Fibroblast of lung (primary cell): ENCODE results near the gene CERS2.

Source experiments
- CTCF ChIP-seq, 2 donors: IDR thresholded peaks in 1 of 2; conservative IDR thresholded peaks in 1 of 2; 1 replicate in 1 of 2; 2 replicates in 1 of 2; pipeline ENCODE4 v1.5.1; 2011 to 2012; ENCODE audit warnings: low read length in 2 of 2, control low read depth in 1 of 2, inconsistent platforms in 1 of 2, low read depth in 1 of 2, mild to moderate bottlenecking in 1 of 2
- EZH2 ChIP-seq: IDR thresholded peaks from 2 replicates; pipeline ENCODE4 v1.5.1; 2012; ENCODE audit warnings: low read length, control low read depth, mild to moderate bottlenecking; ENCODE audit errors: missing control alignments

GRCh38 chr1:150995896-150996295 lies 21.3 kb upstream of the CERS2 start:
- TF ChIP-seq CTCF (conservative IDR thresholded peaks at IDR 0.05 in 1 of 2, IDR thresholded peaks at IDR 0.05 in 1 of 2; ENCODE audit: low read depth in 1 of 2, low read length in 2 of 2), result peak; percentile 53 to 69
- no peak for TF ChIP-seq EZH2
